CD14-positive monocyte (primary cell): ENCODE data around the gene IFNA16. TPM values are rescaled to one million over a fixed set of nuclear protein-coding genes. Genes with fewer than 3 reads are reported as not detected.

Experiments
- polyA plus RNA-seq, 3 donors: library from polyadenylated mRNA; depleted of rRNA in 1 of 3; unstranded in 2 of 3; stranded (reverse) in 1 of 3; fragments of 300-500 nt in 2 of 3; fragments of >200 nt in 1 of 3; fragmentation: Illumina TruSeq in 2 of 3; gene quantifications; 1 replicate in 2 of 3; 2 replicates in 1 of 3; pipeline ENCODE4 v1.2.3, GENCODE V29; 2012 to 2021

The IFNA16 gene
- polyA plus RNA-seq, 3 donors: not detected

Other genes with a start within 250 kb of the IFNA16 start
- gene HACD4, start 185.7 kb downstream of the IFNA16 start, polyA plus RNA-seq: 10 to 100 TPM; 23.9 to 28.7 (median 27.5) TPM
- not detected for gene IFNB1, start 139.4 kb downstream of the IFNA16 start, polyA plus RNA-seq
- gene IFNW1, start 75.5 kb downstream of the IFNA16 start, polyA plus RNA-seq: not detected
- gene IFNA21, start 50.7 kb downstream of the IFNA16 start, polyA plus RNA-seq: not detected
- not detected for gene IFNA4, start 29.7 kb downstream of the IFNA16 start, polyA plus RNA-seq
- gene IFNA7, start 15.1 kb downstream of the IFNA16 start, polyA plus RNA-seq: not detected
- not detected for gene IFNA10, start 10.2 kb downstream of the IFNA16 start, polyA plus RNA-seq
- not detected for gene IFNA17, start 10.9 kb upstream of the IFNA16 start, polyA plus RNA-seq
- gene IFNA14, start 22.7 kb upstream of the IFNA16 start, polyA plus RNA-seq: not detected
- not detected for gene IFNA5, start 88.0 kb upstream of the IFNA16 start, polyA plus RNA-seq
- 1 to 10 TPM; 2.8 to 9.0 (median 7.7) TPM for gene KLHL9, start 118.1 kb upstream of the IFNA16 start, polyA plus RNA-seq
- not detected for gene IFNA6, start 133.6 kb upstream of the IFNA16 start, polyA plus RNA-seq
- gene IFNA13, start 150.7 kb upstream of the IFNA16 start, polyA plus RNA-seq: not detected
- gene IFNA2, start 168.1 kb upstream of the IFNA16 start, polyA plus RNA-seq: not detected
- not detected for gene IFNA8, start 191.8 kb upstream of the IFNA16 start, polyA plus RNA-seq
- gene IFNA1, start 223.1 kb upstream of the IFNA16 start, polyA plus RNA-seq: not detected